ENCODE measurements around the gene SDC1.

The SDC1 gene

GRCh38 chr2:20218331-20219320 is 6.3 kb downstream of the SDC1 start:
- peaks cover 3% of the 10 kb centered on the region for H3K27me3 ChIP-seq (ENCODE audit: control insufficient read depth, insufficient read depth, low read length)
- no peak overlapping the region for H3K4me3 ChIP-seq (ENCODE audit: low read length)
- no peak overlapping the region for H3K4me2 ChIP-seq (ENCODE audit: low read length)
- no peaks in the 10 kb centered on the region for H3K36me3 ChIP-seq (ENCODE audit: insufficient read depth, low read length)
- H3K9ac ChIP-seq (ENCODE audit: low read depth, low read length) = no peak overlapping the region
- no peaks in the 10 kb centered on the region for H3K9me3 ChIP-seq (replicated peaks; ENCODE audit: low read length)
- peaks cover 14% of the 10 kb centered on the region for H3K4me1 ChIP-seq (ENCODE audit: control insufficient read depth, insufficient read depth, low read length)

GRCh38 chr2:20217041-20217970 is 7.6 kb downstream of the SDC1 start:
- Histone ChIP-seq H3K4me3 (ENCODE audit: low read length) (no peak overlapping the region), H3K9me3 (replicated peaks; ENCODE audit: low read length) (no peaks in the 10 kb centered on the region), H3K27me3 (ENCODE audit: control insufficient read depth, insufficient read depth, low read length) (no peaks in the 10 kb centered on the region), H3K36me3 (ENCODE audit: insufficient read depth, low read length) (no peaks in the 10 kb centered on the region), H3K4me1 (ENCODE audit: control insufficient read depth, insufficient read depth, low read length) (peaks cover 7% of the 10 kb centered on the region), H3K4me2 (ENCODE audit: low read length) (no peak overlapping the region), H3K9ac (ENCODE audit: low read depth, low read length) (no peak overlapping the region)

GRCh38 chr2:20216130-20217025 is 8.6 kb downstream of the SDC1 start:
- H3K27me3 ChIP-seq (ENCODE audit: control insufficient read depth, insufficient read depth, low read length) = no peaks in the 10 kb centered on the region
- H3K4me1 ChIP-seq (ENCODE audit: control insufficient read depth, insufficient read depth, low read length) = peaks cover 3% of the 10 kb centered on the region
- H3K9ac ChIP-seq (ENCODE audit: low read depth, low read length) = no peak overlapping the region
- H3K4me3 ChIP-seq (ENCODE audit: low read length) = no peak overlapping the region
- no peaks in the 10 kb centered on the region for H3K36me3 ChIP-seq (ENCODE audit: insufficient read depth, low read length)
- no peak overlapping the region for H3K4me2 ChIP-seq (ENCODE audit: low read length)
- H3K9me3 ChIP-seq (replicated peaks; ENCODE audit: low read length) = no peaks in the 10 kb centered on the region

GRCh38 chr2:20215183-20216040 is 9.5 kb downstream of the SDC1 start:
- Histone ChIP-seq H3K9ac (ENCODE audit: low read depth, low read length) (no peak overlapping the region), H3K9me3 (replicated peaks; ENCODE audit: low read length) (no peaks in the 10 kb centered on the region), H3K4me3 (ENCODE audit: low read length) (no peak overlapping the region)

GRCh38 chr2:20214566-20215182 is 10.3 kb downstream of the SDC1 start:
- H3K36me3 ChIP-seq (ENCODE audit: insufficient read depth, low read length) = no peaks in the 10 kb centered on the region
- no peaks in the 10 kb centered on the region for H3K9me3 ChIP-seq (replicated peaks; ENCODE audit: low read length)
- H3K4me2 ChIP-seq (ENCODE audit: low read length) = no peak overlapping the region
- no peak overlapping the region for H3K4me3 ChIP-seq (ENCODE audit: low read length)
- H3K9ac ChIP-seq (ENCODE audit: low read depth, low read length) = no peak overlapping the region
- H3K27me3 ChIP-seq (ENCODE audit: control insufficient read depth, insufficient read depth, low read length) = no peaks in the 10 kb centered on the region
- H3K4me1 ChIP-seq (ENCODE audit: control insufficient read depth, insufficient read depth, low read length) = no peaks in the 10 kb centered on the region

More at GRCh38 chr2:20215183-20216040, 9.5 kb downstream of the SDC1 start:
- Histone ChIP-seq H3K4me2 (ENCODE audit: low read length) (no peak overlapping the region), H3K36me3 (ENCODE audit: insufficient read depth, low read length) (no peaks in the 10 kb centered on the region), H3K4me1 (ENCODE audit: control insufficient read depth, insufficient read depth, low read length) (no peaks in the 10 kb centered on the region), H3K27me3 (ENCODE audit: control insufficient read depth, insufficient read depth, low read length) (no peaks in the 10 kb centered on the region)

- Histone ChIP-seq H3K4me2 (ENCODE audit: low read length) (no peak overlapping the region), H3K4me3 (ENCODE audit: low read length) (no peak overlapping the region), H3K27me3 (ENCODE audit: control insufficient read depth, insufficient read depth, low read length) (no peaks in the 10 kb centered on the region), H3K9ac (ENCODE audit: low read depth, low read length) (no peak overlapping the region), H3K36me3 (ENCODE audit: insufficient read depth, low read length) (no peaks in the 10 kb centered on the region), H3K4me1 (ENCODE audit: control insufficient read depth, insufficient read depth, low read length) (no peaks in the 10 kb centered on the region), H3K9me3 (replicated peaks; ENCODE audit: low read length) (no peaks in the 10 kb centered on the region)
Observed at GRCh38 chr2:20213651-20214565, 11.0 kb downstream of the SDC1 start.

- Histone ChIP-seq H3K4me2 (ENCODE audit: low read length) (no peak overlapping the region), H3K4me3 (ENCODE audit: low read length) (no peak overlapping the region), H3K9ac (ENCODE audit: low read depth, low read length) (no peak overlapping the region), H3K27me3 (ENCODE audit: control insufficient read depth, insufficient read depth, low read length) (no peaks in the 10 kb centered on the region), H3K36me3 (ENCODE audit: insufficient read depth, low read length) (no peaks in the 10 kb centered on the region), H3K4me1 (ENCODE audit: control insufficient read depth, insufficient read depth, low read length) (no peaks in the 10 kb centered on the region), H3K9me3 (replicated peaks; ENCODE audit: low read length) (no peaks in the 10 kb centered on the region)
Observed at GRCh38 chr2:20212871-20213503, 11.9 kb downstream of the SDC1 start.

- Histone ChIP-seq H3K4me1 (ENCODE audit: control insufficient read depth, insufficient read depth, low read length) (no peaks in the 10 kb centered on the region), H3K27me3 (ENCODE audit: control insufficient read depth, insufficient read depth, low read length) (no peaks in the 10 kb centered on the region), H3K36me3 (ENCODE audit: insufficient read depth, low read length) (no peaks in the 10 kb centered on the region), H3K9ac (ENCODE audit: low read depth, low read length) (no peak overlapping the region), H3K9me3 (replicated peaks; ENCODE audit: low read length) (no peaks in the 10 kb centered on the region), H3K4me2 (ENCODE audit: low read length) (no peak overlapping the region), H3K4me3 (ENCODE audit: low read length) (no peak overlapping the region)
Observed at GRCh38 chr2:20212459-20212870, 12.5 kb downstream of the SDC1 start.

- no peaks in the 10 kb centered on the region for H3K36me3 ChIP-seq (ENCODE audit: insufficient read depth, low read length)
- no peaks in the 10 kb centered on the region for H3K4me1 ChIP-seq (ENCODE audit: control insufficient read depth, insufficient read depth, low read length)
- no peaks in the 10 kb centered on the region for H3K27me3 ChIP-seq (ENCODE audit: control insufficient read depth, insufficient read depth, low read length)
- H3K9ac ChIP-seq (ENCODE audit: low read depth, low read length) = no peak overlapping the region
- no peak overlapping the region for H3K4me3 ChIP-seq (ENCODE audit: low read length)
- H3K4me2 ChIP-seq (ENCODE audit: low read length) = no peak overlapping the region
- H3K9me3 ChIP-seq (replicated peaks; ENCODE audit: low read length) = no peaks in the 10 kb centered on the region
Observed at GRCh38 chr2:20211860-20212458, 13.0 kb downstream of the SDC1 start.

All from skeletal muscle satellite cell (primary cell).